ENCODE data around the gene PUS1. TPM values are rescaled to one million over a fixed set of nuclear protein-coding genes. Genes with fewer than 3 reads are reported as not detected.
"Not testable (repeated sequence)": the region's sequence is repeated elsewhere in the genome, so short reads cannot be mapped to it uniquely, and the experiment has no call there.

The PUS1 gene
- total RNA-seq, 1 experiment from 2014 or later = 9.0 TPM

- DNase-seq (ENCODE audit: low spot score) = no peak
Measured at GRCh38 chr12:131934535-131934934, 5.5 kb downstream of the PUS1 start.

GRCh38 chr12:131938082-131938481 lies 9.0 kb downstream of the PUS1 start:
- no peak for DNase-seq (ENCODE audit: low spot score)

GRCh38 chr12:131939007-131939406 lies 9.9 kb downstream of the PUS1 start:
- no peak for DNase-seq (ENCODE audit: low spot score)

GRCh38 chr12:131940141-131940547 lies 11.1 kb downstream of the PUS1 start:
- DNase-seq (ENCODE audit: low spot score) = no peak

- DNase-seq (ENCODE audit: low spot score) = no peak
Measured at GRCh38 chr12:131941116-131941986, 12.3 kb downstream of the PUS1 start.

GRCh38 chr12:131941987-131942341 lies 12.9 kb downstream of the PUS1 start:
- DNase-seq (ENCODE audit: low spot score) = no peak

GRCh38 chr12:131942671-131943070 lies 13.6 kb downstream of the PUS1 start:
- no peak for DNase-seq (ENCODE audit: low spot score)

- DNase-seq (ENCODE audit: low spot score) = no peak
Measured at GRCh38 chr12:131943389-131943788, 14.3 kb downstream of the PUS1 start.

- no peak for DNase-seq (ENCODE audit: low spot score)
Measured at GRCh38 chr12:131943876-131944275, 14.8 kb downstream of the PUS1 start.

GRCh38 chr12:131944601-131945251 lies 15.7 kb downstream of the PUS1 start:
- DNase-seq (ENCODE audit: low spot score) = no peak

GRCh38 chr12:131946757-131947156 lies 17.7 kb downstream of the PUS1 start:
- DNase-seq (ENCODE audit: low spot score) = no peak

- DNase-seq (ENCODE audit: low spot score) = no peak
Measured at GRCh38 chr12:131947482-131948027, 18.5 kb downstream of the PUS1 start.

GRCh38 chr12:131948166-131948712 lies 19.2 kb downstream of the PUS1 start:
- DNase-seq (ENCODE audit: low spot score) = no peak

GRCh38 chr12:131948713-131949430 lies 19.8 kb downstream of the PUS1 start:
- not testable (repeated sequence) for DNase-seq (ENCODE audit: low spot score)

GRCh38 chr12:131949431-131950181 lies 20.5 kb downstream of the PUS1 start, which contains the start of gene EP400:
Gene EP400, plus strand, starts transcription at chr12:131949942. Its CDS starts 10,678 bp downstream, at chr12:131960620.
- peak; percentile 86 for DNase-seq (ENCODE audit: low spot score)

GRCh38 chr12:131950182-131950913 lies 21.3 kb downstream of the PUS1 start:
- no peak for DNase-seq (ENCODE audit: low spot score)

- DNase-seq (ENCODE audit: low spot score) = not testable (repeated sequence)
Measured at GRCh38 chr12:131953810-131954209, 24.7 kb downstream of the PUS1 start.

GRCh38 chr12:131954460-131954859 lies 25.4 kb downstream of the PUS1 start:
- DNase-seq (ENCODE audit: low spot score) = not testable (repeated sequence)

GRCh38 chr12:131959116-131959515 lies 30.0 kb downstream of the PUS1 start:
- DNase-seq (ENCODE audit: low spot score) = no peak

All from H4 (cell line).